ENCODE results near the gene ST7. TPM values are rescaled to one million over a fixed set of nuclear protein-coding genes. Genes with fewer than 3 reads are reported as not detected.

The ST7 gene
- total and polyA plus RNA-seq, 2 experiments from 2014 or later, result 9.9 to 18.3 TPM

- Histone ChIP-seq H3K4me2 (no peak overlapping the region), H3K27ac (ENCODE audit: low read depth) (no peak overlapping the region), H2AFZ (no peak overlapping the region), H3K9me2 (ENCODE audit: insufficient read depth) (no peaks in the 10 kb centered on the region), H3K4me1 (ENCODE audit: insufficient read depth) (no peaks in the 10 kb centered on the region), H3K79me2 (replicated peaks; ENCODE audit: insufficient read depth) (no peaks in the 10 kb centered on the region; the same call in 1 of the 2 replicates), H3F3A (replicated peaks; ENCODE audit: low read depth) (no peaks in the 10 kb centered on the region), H3K36me3 (ENCODE audit: insufficient read depth) (0 out of 2 replicates have a peak, but pooled peaks cover 3% of the 10 kb centered on the region), H3K4me3 (no peak overlapping the region), H4K20me1 (replicated peaks; ENCODE audit: insufficient read depth) (no peaks in the 10 kb centered on the region), H3K27me3 (ENCODE audit: insufficient read depth) (no peaks in the 10 kb centered on the region)
- peaks cover 9% of the 10 kb centered on the region; the same call in 2 of the 3 replicates for H3K36me3 Mint-ChIP-seq (ENCODE audit: low read depth)
- peaks cover 4% of the 10 kb centered on the region for H3K27me3 Mint-ChIP-seq (ENCODE audit: insufficient read depth, low read depth, poor library complexity)
- H3K4me3 Mint-ChIP-seq, result no peak overlapping the region
- H3K4me1 Mint-ChIP-seq, result peaks cover 5% of the 10 kb centered on the region; the same call in 2 of the 3 replicates
- TF ChIP-seq, protein P1, sequence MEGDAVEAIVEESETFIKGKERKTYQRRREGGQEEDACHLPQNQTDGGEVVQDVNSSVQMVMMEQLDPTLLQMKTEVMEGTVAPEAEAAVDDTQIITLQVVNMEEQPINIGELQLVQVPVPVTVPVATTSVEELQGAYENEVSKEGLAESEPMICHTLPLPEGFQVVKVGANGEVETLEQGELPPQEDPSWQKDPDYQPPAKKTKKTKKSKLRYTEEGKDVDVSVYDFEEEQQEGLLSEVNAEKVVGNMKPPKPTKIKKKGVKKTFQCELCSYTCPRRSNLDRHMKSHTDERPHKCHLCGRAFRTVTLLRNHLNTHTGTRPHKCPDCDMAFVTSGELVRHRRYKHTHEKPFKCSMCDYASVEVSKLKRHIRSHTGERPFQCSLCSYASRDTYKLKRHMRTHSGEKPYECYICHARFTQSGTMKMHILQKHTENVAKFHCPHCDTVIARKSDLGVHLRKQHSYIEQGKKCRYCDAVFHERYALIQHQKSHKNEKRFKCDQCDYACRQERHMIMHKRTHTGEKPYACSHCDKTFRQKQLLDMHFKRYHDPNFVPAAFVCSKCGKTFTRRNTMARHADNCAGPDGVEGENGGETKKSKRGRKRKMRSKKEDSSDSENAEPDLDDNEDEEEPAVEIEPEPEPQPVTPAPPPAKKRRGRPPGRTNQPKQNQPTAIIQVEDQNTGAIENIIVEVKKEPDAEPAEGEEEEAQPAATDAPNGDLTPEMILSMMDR (conservative IDR thresholded peaks at IDR 0.05; ENCODE audit: low read depth in 2 of 2), result no peak
- TF ChIP-seq EZH2phosphoT487 (IDR thresholded peaks at IDR 0.05; ENCODE audit: unreplicated experiment), result no peak
- TF ChIP-seq CREB1 (CRISPR knock-in tag; IDR thresholded peaks at IDR 0.05; ENCODE audit: low read depth), result no peak
- TF ChIP-seq EZH2 (IDR thresholded peaks at IDR 0.05; ENCODE audit: low read depth, unreplicated experiment), result no peak
- no peak for TF ChIP-seq ZNF114 (CRISPR knock-in tag; IDR thresholded peaks at IDR 0.05)
- no peak for TF ChIP-seq ZNF462 (CRISPR knock-in tag; IDR thresholded peaks at IDR 0.05)
- TF ChIP-seq ZNF331 (CRISPR knock-in tag; IDR thresholded peaks at IDR 0.05; ENCODE audit: low read depth), result no peak
- no peak for TF ChIP-seq JUNB (IDR thresholded peaks at IDR 0.05; ENCODE audit: unreplicated experiment)
- no peak for TF ChIP-seq STAT1 (IDR thresholded peaks at IDR 0.05; ENCODE audit: unreplicated experiment)
- TF ChIP-seq ETS1 (IDR thresholded peaks at IDR 0.05), result no peak
- TF ChIP-seq, protein P2, sequence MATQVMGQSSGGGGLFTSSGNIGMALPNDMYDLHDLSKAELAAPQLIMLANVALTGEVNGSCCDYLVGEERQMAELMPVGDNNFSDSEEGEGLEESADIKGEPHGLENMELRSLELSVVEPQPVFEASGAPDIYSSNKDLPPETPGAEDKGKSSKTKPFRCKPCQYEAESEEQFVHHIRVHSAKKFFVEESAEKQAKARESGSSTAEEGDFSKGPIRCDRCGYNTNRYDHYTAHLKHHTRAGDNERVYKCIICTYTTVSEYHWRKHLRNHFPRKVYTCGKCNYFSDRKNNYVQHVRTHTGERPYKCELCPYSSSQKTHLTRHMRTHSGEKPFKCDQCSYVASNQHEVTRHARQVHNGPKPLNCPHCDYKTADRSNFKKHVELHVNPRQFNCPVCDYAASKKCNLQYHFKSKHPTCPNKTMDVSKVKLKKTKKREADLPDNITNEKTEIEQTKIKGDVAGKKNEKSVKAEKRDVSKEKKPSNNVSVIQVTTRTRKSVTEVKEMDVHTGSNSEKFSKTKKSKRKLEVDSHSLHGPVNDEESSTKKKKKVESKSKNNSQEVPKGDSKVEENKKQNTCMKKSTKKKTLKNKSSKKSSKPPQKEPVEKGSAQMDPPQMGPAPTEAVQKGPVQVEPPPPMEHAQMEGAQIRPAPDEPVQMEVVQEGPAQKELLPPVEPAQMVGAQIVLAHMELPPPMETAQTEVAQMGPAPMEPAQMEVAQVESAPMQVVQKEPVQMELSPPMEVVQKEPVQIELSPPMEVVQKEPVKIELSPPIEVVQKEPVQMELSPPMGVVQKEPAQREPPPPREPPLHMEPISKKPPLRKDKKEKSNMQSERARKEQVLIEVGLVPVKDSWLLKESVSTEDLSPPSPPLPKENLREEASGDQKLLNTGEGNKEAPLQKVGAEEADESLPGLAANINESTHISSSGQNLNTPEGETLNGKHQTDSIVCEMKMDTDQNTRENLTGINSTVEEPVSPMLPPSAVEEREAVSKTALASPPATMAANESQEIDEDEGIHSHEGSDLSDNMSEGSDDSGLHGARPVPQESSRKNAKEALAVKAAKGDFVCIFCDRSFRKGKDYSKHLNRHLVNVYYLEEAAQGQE (IDR thresholded peaks at IDR 0.05; ENCODE audit: unreplicated experiment), result no peak
- no peak for TF ChIP-seq POLR2AphosphoS5 (IDR thresholded peaks at IDR 0.05; ENCODE audit: low read depth)
- TF ChIP-seq NANOG (IDR thresholded peaks at IDR 0.05; ENCODE audit: borderline replicate concordance), result no peak
- DNase-seq (ENCODE audit: low spot score), result no peak
- ATAC-seq, result no peak
- H3K27ac Mint-ChIP-seq, result no peak overlapping the region
- peaks cover 8% of the 10 kb centered on the region for H3K9me3 Mint-ChIP-seq
These were observed 72.6 kb downstream of the ST7 start for GRCh38 chr7:117025891-117026290.
